ENCODE results near the gene KIAA0319L.

- TF ChIP-seq POLR2A (IDR thresholded peaks at IDR 0.05) (no peak), CTCF (IDR thresholded peaks at IDR 0.05) (no peak)
Observed at GRCh38 chr1:35499652-35500176, 57.5 kb downstream of the KIAA0319L start.

Measured in testis (tissue), 2 donors.